Endothelial cell (in vitro differentiated cells): ENCODE measurements around the gene XBP1. TPM values are rescaled to one million over a fixed set of nuclear protein-coding genes. Genes with fewer than 3 reads are reported as not detected.

Experiments used
- DNase-seq: peaks from one replicate; pipeline ENCODE4 v3.0.0; 2021; ENCODE audit warnings: low spot score
- H3K27ac Mint-ChIP-seq: one replicate; pipeline ENCODE4 v1.8.0; 2021; ENCODE audit warnings: mixed read lengths, inconsistent platforms; ENCODE audit not compliant: unreplicated experiment
- H3K27me3 Mint-ChIP-seq: one replicate; pipeline ENCODE4 v1.8.0; 2021; ENCODE audit warnings: mild to moderate bottlenecking, moderate library complexity, mixed read lengths, inconsistent platforms; ENCODE audit not compliant: unreplicated experiment
- H3K36me3 Mint-ChIP-seq: one replicate; pipeline ENCODE4 v1.8.0; 2021; ENCODE audit warnings: mild to moderate bottlenecking, low read depth, mixed read lengths, inconsistent platforms; ENCODE audit not compliant: unreplicated experiment
- H3K4me1 Mint-ChIP-seq: one replicate; pipeline ENCODE4 v1.8.0; 2021; ENCODE audit warnings: mild to moderate bottlenecking, mixed read lengths, inconsistent platforms; ENCODE audit not compliant: unreplicated experiment
- H3K4me3 Mint-ChIP-seq: one replicate; pipeline ENCODE4 v1.8.0; 2021; ENCODE audit warnings: mild to moderate bottlenecking, mixed read lengths, inconsistent platforms; ENCODE audit not compliant: unreplicated experiment
- H3K9me3 Mint-ChIP-seq: one replicate; pipeline ENCODE4 v1.8.0; 2021; ENCODE audit warnings: mixed read lengths, inconsistent platforms; ENCODE audit not compliant: unreplicated experiment
- total RNA-seq: library from RNA; stranded (reverse); fragmentation: NEBNext Ultra II Directional; extraction: Animal tissue kit (Norgen Biotek cat#: 25700); gene quantifications from one replicate; pipeline ENCODE4 v1.2.1, GENCODE V29; 2021; ENCODE audit not compliant: unreplicated experiment
- TF ChIP-seq, protein P1 (sequence below): fragments of 200-600 bp; sonication (generic); IDR thresholded peaks from one replicate; pipeline ENCODE4 v1.5.0; 2021; ENCODE audit warnings: antibody characterized with exemption; ENCODE audit not compliant: unreplicated experiment

The XBP1 gene
- total RNA-seq, 1 donor from 2014 or later, result 71.3 TPM

DNA sequence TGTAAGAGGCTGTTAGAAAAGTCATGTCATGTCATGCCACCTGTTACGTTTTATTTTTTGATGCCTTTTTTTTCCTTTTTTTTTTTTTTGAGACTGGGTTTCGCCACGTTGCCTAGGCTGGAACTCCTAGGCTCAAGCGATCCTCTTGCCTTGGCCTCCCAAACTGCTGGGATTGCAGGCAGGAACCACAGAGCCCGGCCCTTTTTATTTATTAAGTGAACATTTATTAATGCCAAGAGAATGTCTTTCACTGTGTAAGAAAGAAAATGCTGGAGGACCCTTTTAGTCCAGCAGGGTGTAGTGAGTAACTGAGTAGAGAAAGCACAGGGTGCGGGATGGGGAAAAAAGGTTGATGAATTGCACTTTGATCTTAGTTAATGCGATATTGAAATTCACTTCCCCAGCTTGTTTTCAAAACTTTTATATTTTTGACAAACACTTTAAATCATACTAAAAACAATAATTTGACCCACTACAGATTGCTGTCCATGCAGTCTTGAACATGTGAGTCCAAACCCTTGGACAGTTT is 2.3 kb upstream of the XBP1 start:
- no peak overlapping the region for H3K4me3 Mint-ChIP-seq
- H3K27ac Mint-ChIP-seq, result no peak overlapping the region
- no peak for DNase-seq
- TF ChIP-seq, protein P1, sequence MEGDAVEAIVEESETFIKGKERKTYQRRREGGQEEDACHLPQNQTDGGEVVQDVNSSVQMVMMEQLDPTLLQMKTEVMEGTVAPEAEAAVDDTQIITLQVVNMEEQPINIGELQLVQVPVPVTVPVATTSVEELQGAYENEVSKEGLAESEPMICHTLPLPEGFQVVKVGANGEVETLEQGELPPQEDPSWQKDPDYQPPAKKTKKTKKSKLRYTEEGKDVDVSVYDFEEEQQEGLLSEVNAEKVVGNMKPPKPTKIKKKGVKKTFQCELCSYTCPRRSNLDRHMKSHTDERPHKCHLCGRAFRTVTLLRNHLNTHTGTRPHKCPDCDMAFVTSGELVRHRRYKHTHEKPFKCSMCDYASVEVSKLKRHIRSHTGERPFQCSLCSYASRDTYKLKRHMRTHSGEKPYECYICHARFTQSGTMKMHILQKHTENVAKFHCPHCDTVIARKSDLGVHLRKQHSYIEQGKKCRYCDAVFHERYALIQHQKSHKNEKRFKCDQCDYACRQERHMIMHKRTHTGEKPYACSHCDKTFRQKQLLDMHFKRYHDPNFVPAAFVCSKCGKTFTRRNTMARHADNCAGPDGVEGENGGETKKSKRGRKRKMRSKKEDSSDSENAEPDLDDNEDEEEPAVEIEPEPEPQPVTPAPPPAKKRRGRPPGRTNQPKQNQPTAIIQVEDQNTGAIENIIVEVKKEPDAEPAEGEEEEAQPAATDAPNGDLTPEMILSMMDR, result no peak
- peaks cover 8% of the 10 kb centered on the region for H3K36me3 Mint-ChIP-seq
- H3K9me3 Mint-ChIP-seq, result no peaks in the 10 kb centered on the region
- peaks cover 33% of the 10 kb centered on the region for H3K4me1 Mint-ChIP-seq
- peaks cover 6% of the 10 kb centered on the region for H3K27me3 Mint-ChIP-seq

DNA sequence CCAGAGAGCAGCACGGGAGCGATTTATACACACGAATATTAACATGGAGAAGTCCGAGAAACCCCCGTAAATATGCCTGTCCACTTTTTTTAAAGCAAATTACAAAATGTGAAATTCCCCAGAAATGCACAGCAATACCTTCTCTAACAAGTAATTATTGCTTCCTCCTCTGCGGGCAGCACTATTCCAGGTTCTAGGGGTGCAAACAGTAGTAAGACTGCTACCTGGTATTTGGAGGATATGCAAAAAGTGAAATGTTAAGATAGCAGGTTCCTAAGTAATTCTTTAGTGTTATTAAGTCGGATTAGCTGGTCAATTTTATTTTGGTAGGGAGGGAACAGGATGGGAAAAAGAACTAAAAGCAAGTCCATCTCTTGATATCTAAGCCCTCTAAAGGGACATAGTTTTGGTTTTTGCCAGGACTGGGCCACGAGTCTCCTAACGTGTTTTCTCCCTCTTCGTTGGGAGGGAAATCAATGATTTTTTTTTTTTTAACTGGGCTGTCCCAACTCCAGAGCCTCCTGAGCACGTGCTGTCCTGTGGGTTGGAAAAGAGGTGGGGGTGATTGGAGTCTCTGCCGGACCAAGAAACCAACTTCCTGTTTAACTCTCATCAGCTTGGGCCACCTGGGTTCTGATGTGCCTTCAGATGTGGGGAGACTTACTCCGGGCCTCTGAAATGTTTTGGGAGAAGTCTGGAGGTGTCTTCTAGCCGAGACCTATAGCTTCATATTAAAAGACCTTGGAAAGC is 1.7 kb upstream of the XBP1 start:
- peak overlapping the region; percentile 48 for H3K27ac Mint-ChIP-seq

DNA sequence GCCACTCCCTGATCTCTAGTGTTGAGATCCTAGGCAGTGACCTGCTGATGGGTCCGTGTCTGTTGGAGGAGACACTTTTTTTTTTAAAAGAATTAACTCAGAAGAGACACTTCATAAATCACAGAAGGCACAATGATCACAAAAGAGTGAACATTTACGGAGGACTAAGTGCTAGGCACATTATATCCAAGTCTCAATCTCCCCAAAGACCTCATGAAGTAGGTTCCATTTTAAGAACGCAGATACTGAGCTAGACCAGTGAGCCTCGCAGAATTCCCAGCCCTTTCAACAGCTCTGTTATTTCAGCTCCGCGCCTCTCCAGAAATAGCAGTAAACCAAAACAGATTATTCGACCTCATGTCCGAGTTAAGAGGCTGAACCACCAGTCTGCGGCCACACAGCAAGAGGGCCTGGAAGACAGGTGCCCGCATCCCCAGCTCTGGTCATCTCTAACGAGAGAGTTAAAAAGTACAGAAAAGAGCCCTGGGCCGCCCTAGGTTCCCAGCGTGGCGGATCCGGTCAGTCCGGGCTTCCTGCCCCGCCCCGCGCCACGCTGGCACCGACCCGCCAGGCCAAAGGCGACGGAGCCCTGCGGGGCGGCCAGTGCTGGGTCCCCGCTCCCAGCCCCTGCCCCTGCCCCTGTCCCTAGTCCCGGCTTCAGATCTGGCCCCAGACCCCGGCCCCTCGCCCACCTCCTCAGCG is 612 bp downstream of the XBP1 start:
- TF ChIP-seq, protein P1, result no peak
- H3K27me3 Mint-ChIP-seq, result peaks cover 6% of the 10 kb centered on the region
- peaks cover 21% of the 10 kb centered on the region for H3K36me3 Mint-ChIP-seq
- H3K4me1 Mint-ChIP-seq, result peaks cover 42% of the 10 kb centered on the region
- DNase-seq, result peak; percentile 69
- H3K4me3 Mint-ChIP-seq, result peak overlapping the region; percentile 94
- H3K9me3 Mint-ChIP-seq, result no peaks in the 10 kb centered on the region
- peak overlapping the region; percentile 96 for H3K27ac Mint-ChIP-seq

More for the DNA sequence above, 1.7 kb upstream of the XBP1 start:
- peak overlapping the region; percentile 79 for H3K4me3 Mint-ChIP-seq
- TF ChIP-seq, protein P1, result no peak
- no peaks in the 10 kb centered on the region for H3K9me3 Mint-ChIP-seq
- peaks cover 33% of the 10 kb centered on the region for H3K4me1 Mint-ChIP-seq
- H3K27me3 Mint-ChIP-seq, result peaks cover 6% of the 10 kb centered on the region
- DNase-seq, result no peak
- peaks cover 8% of the 10 kb centered on the region for H3K36me3 Mint-ChIP-seq

DNA sequence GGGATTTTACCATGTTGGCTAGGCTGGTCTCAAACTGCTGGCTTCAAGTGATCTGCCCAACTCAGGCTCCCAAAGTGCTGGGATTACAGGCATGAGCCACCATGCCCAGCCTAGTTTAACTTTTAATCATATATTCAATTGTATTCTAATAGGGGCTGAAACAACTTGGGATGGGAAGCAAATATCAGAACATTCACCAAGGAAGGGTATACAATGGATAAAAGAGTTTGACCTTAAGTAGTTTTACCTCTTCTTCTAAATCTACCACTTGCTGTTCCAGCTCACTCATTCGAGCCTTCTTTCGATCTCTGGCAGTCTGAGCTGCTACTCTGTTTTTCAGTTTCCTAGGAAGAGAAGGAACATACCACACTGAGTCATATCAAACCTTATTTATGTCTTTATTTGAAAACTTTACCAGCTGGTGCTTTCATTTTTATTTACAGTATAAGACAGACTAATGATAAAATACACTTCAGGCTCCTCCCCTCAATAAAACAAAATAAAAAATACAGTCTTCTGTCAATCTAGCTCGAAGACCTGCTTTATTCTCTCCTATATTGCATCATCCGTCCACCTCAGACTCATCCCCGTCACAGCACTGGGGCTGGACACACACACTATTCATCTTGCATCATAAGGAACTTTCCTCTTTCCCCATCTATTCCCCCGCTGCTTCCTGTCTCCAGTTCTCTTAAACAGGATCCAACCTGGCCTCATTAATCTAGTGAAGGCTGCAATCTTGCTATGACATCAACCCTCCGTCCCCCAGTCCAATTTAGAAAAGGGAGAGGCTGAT is 1.4 kb downstream of the XBP1 start:
- peaks cover 42% of the 10 kb centered on the region for H3K4me1 Mint-ChIP-seq
- DNase-seq, result peak; percentile 14
- TF ChIP-seq, protein P1, result no peak
- peak overlapping the region; percentile 94 for H3K4me3 Mint-ChIP-seq
- H3K9me3 Mint-ChIP-seq, result no peaks in the 10 kb centered on the region
- H3K27ac Mint-ChIP-seq, result peak overlapping the region; percentile 96
- peaks cover 6% of the 10 kb centered on the region for H3K27me3 Mint-ChIP-seq
- H3K36me3 Mint-ChIP-seq, result peaks cover 26% of the 10 kb centered on the region
